VCaP (cell line): ENCODE data around the gene SNAP29.
"Not testable (repeated sequence)": the region's sequence is repeated elsewhere in the genome, so short reads cannot be mapped to it uniquely, and the experiment has no call there.

Experiments
- H3K27ac ChIP-seq: fragments of 450-650 bp; 2 replicates; pipeline ENCODE4 v1.5.1; 2017
- CTCF ChIP-seq: fragments of 450-650 bp; conservative IDR thresholded peaks from 2 replicates; pipeline ENCODE4 v1.5.1; 2017; ENCODE audit warnings: mild to moderate bottlenecking, moderate library complexity

SNAP29 gene

GRCh38 chr22:20927940-20928572, 69.2 kb downstream of the SNAP29 start:
- no peak for TF ChIP-seq CTCF

GRCh38 chr22:20928573-20928967, 69.8 kb downstream of the SNAP29 start:
- no peak overlapping the region for H3K27ac ChIP-seq
- no peak for TF ChIP-seq CTCF

More at GRCh38 chr22:20927940-20928572, 69.2 kb downstream of the SNAP29 start:
- H3K27ac ChIP-seq: no peak overlapping the region

GRCh38 chr22:20930004-20930403, 71.2 kb downstream of the SNAP29 start:
- H3K27ac ChIP-seq: no peak overlapping the region
- TF ChIP-seq CTCF: no peak

GRCh38 chr22:20930435-20930834, 71.6 kb downstream of the SNAP29 start:
- H3K27ac ChIP-seq: not testable (repeated sequence)

GRCh38 chr22:20931126-20931654, 72.4 kb downstream of the SNAP29 start:
- TF ChIP-seq CTCF: no peak
- H3K27ac ChIP-seq: no peak overlapping the region

GRCh38 chr22:20933910-20934309, 75.1 kb downstream of the SNAP29 start:
- H3K27ac ChIP-seq: no peak overlapping the region
- TF ChIP-seq CTCF: no peak

GRCh38 chr22:20935049-20935448, 76.2 kb downstream of the SNAP29 start:
- H3K27ac ChIP-seq: not testable (repeated sequence)

GRCh38 chr22:20935780-20936539, 77.2 kb downstream of the SNAP29 start:
- peak overlapping the region; percentile 71 for H3K27ac ChIP-seq

- no peak for TF ChIP-seq CTCF
- peak overlapping the region; percentile 71 for H3K27ac ChIP-seq
Measured at GRCh38 chr22:20937031-20937793, 78.4 kb downstream of the SNAP29 start.
